H9 (cell line): ENCODE measurements around the gene NDUFC2. TPM values are rescaled to one million over a fixed set of nuclear protein-coding genes. Genes with fewer than 3 reads are reported as not detected.

Experiments used
- DNase-seq: peaks from one replicate; pipeline ENCODE4 v3.0.0-alpha.2; 2017
- H2AFZ ChIP-seq: one replicate; pipeline ENCODE4 v1.6.1; 2013; ENCODE audit warnings: mild to moderate bottlenecking, low read length, control low read depth, moderate library complexity
- H2AK5ac ChIP-seq: 2 replicates; pipeline ENCODE4 v1.6.1; 2013; ENCODE audit warnings: low read length, control low read depth, mixed read lengths; ENCODE audit not compliant: insufficient read length
- H2BK120ac ChIP-seq: one replicate; pipeline ENCODE4 v1.6.1; 2013; ENCODE audit warnings: low read depth, mild to moderate bottlenecking, low read length, control low read depth, inconsistent platforms; ENCODE audit not compliant: poor library complexity, severe bottlenecking
- H2BK12ac ChIP-seq: 2 replicates; pipeline ENCODE4 v1.6.1; 2013; ENCODE audit warnings: low read length, control low read depth, mixed read lengths, low read depth; ENCODE audit not compliant: insufficient read length
- H2BK15ac ChIP-seq: 2 replicates; pipeline ENCODE4 v1.6.1; 2013; ENCODE audit warnings: low read depth, low read length, control low read depth
- H2BK20ac ChIP-seq: one replicate; pipeline ENCODE4 v1.6.1; 2013; ENCODE audit warnings: low read depth, mild to moderate bottlenecking, low read length, control low read depth, inconsistent platforms; ENCODE audit not compliant: poor library complexity, severe bottlenecking
- H2BK5ac ChIP-seq: 2 replicates; pipeline ENCODE4 v1.6.1; 2013; ENCODE audit warnings: low read length, control low read depth, mixed read lengths; ENCODE audit not compliant: insufficient read length
- H3K14ac ChIP-seq: 2 replicates; pipeline ENCODE4 v1.6.1; 2013; ENCODE audit warnings: low read length, control low read depth; ENCODE audit not compliant: insufficient read depth
- H3K18ac ChIP-seq: 2 replicates; pipeline ENCODE4 v1.6.1; 2013; ENCODE audit warnings: low read depth, mild to moderate bottlenecking, mixed read lengths, low read length, control low read depth; ENCODE audit not compliant: insufficient read length
- H3K23ac ChIP-seq: 2 replicates; pipeline ENCODE4 v1.6.1; 2013; ENCODE audit warnings: low read length, control low read depth, mixed read lengths, low read depth; ENCODE audit not compliant: insufficient read length
- H3K23me2 ChIP-seq: 2 replicates; pipeline ENCODE4 v1.6.1; 2013; ENCODE audit warnings: low read depth, mild to moderate bottlenecking, mixed read lengths, low read length, control low read depth; ENCODE audit not compliant: insufficient read length, poor library complexity, severe bottlenecking
- H3K27ac ChIP-seq: 2 replicates; pipeline ENCODE4 v1.5.1; 2013; ENCODE audit warnings: low read length, control low read depth, mixed read lengths, low read depth; ENCODE audit not compliant: insufficient read length
- H3K27me3 ChIP-seq: 2 replicates; pipeline ENCODE4 v1.6.1; 2013; ENCODE audit warnings: low read length, control low read depth, inconsistent platforms; ENCODE audit not compliant: insufficient read depth
- H3K4ac ChIP-seq: 2 replicates; pipeline ENCODE4 v1.6.1; 2013; ENCODE audit warnings: low read depth, mild to moderate bottlenecking, control low read depth, inconsistent platforms, low read length, moderate library complexity
- H3K4me1 ChIP-seq: 2 replicates; pipeline ENCODE4 v1.6.1; 2013; ENCODE audit warnings: low read length, control low read depth, inconsistent platforms; ENCODE audit not compliant: insufficient read depth
- H3K4me2 ChIP-seq: 2 replicates; pipeline ENCODE4 v1.6.1; 2013; ENCODE audit warnings: low read length, control low read depth, mixed read lengths; ENCODE audit not compliant: insufficient read length, insufficient read depth
- H3K56ac ChIP-seq: 2 replicates; pipeline ENCODE4 v1.6.1; 2013; ENCODE audit warnings: low read depth, mild to moderate bottlenecking, mixed read lengths, low read length, control low read depth; ENCODE audit not compliant: insufficient read length
- H3K79me1 ChIP-seq: 2 replicates; pipeline ENCODE4 v1.6.1; 2013; ENCODE audit warnings: low read depth, mild to moderate bottlenecking, moderate library complexity, low read length, control low read depth, inconsistent platforms; ENCODE audit not compliant: insufficient read depth, poor library complexity, severe bottlenecking
- H3K79me2 ChIP-seq: 2 replicates; pipeline ENCODE4 v1.6.1; 2013; ENCODE audit warnings: low read length, control low read depth, inconsistent platforms; ENCODE audit not compliant: insufficient read depth
- H3K9ac ChIP-seq: 2 replicates; pipeline ENCODE4 v1.6.1; 2013; ENCODE audit warnings: low read length, control low read depth, mixed read lengths; ENCODE audit not compliant: insufficient read length; ENCODE audit errors: extremely low read depth
- H3K9me3 ChIP-seq: one replicate; pipeline ENCODE4 v1.6.1; 2013; ENCODE audit warnings: low read depth, low read length, inconsistent platforms; ENCODE audit not compliant: control insufficient read depth
- H3T11ph ChIP-seq: one replicate; pipeline ENCODE4 v1.6.1; 2013; ENCODE audit warnings: mild to moderate bottlenecking, low read length, control low read depth, inconsistent platforms
- H4K20me1 ChIP-seq: one replicate; pipeline ENCODE4 v1.6.1; 2013; ENCODE audit not compliant: control insufficient read depth, insufficient read length, insufficient read depth
- H4K5ac ChIP-seq: 2 replicates; pipeline ENCODE4 v1.6.1; 2013; ENCODE audit warnings: low read depth, mild to moderate bottlenecking, mixed read lengths, low read length, control low read depth; ENCODE audit not compliant: insufficient read length
- H4K8ac ChIP-seq: replicated peaks from 2 replicates; pipeline ENCODE4 v1.6.1; 2013; ENCODE audit warnings: low read length, control low read depth, mixed read lengths, low read depth; ENCODE audit not compliant: insufficient read length
- H4K91ac ChIP-seq: 2 replicates; pipeline ENCODE4 v1.6.1; 2013; ENCODE audit warnings: low read depth, mild to moderate bottlenecking, moderate library complexity, mixed read lengths, low read length, control low read depth; ENCODE audit not compliant: insufficient read length
- H3K27ac Mint-ChIP-seq, 3 experiments: 2 replicates in 2 of 3; 3 replicates in 1 of 3; pipeline ENCODE4 v1.8.0; 2020 to 2021; ENCODE audit warnings: mixed read lengths in 3 of 3, mild to moderate bottlenecking in 1 of 3, moderate library complexity in 1 of 3
- H3K27me3 Mint-ChIP-seq: 2 replicates; pipeline ENCODE4 v1.8.0; 2021; ENCODE audit warnings: low read depth, mild to moderate bottlenecking, moderate library complexity, mixed read lengths
- H3K36me3 Mint-ChIP-seq, 3 experiments: 2 replicates in 2 of 3; 3 replicates in 1 of 3; pipeline ENCODE4 v1.8.0; 2020 to 2021; ENCODE audit warnings: low read depth in 3 of 3, mixed read lengths in 3 of 3; ENCODE audit not compliant: insufficient read depth in 1 of 3
- H3K4me1 Mint-ChIP-seq, 2 experiments: 2 replicates each; pipeline ENCODE4 v1.8.0; 2020; ENCODE audit warnings: mixed read lengths in 2 of 2
- H3K4me3 Mint-ChIP-seq, 2 experiments: 2 replicates in 1 of 2; 3 replicates in 1 of 2; pipeline ENCODE4 v1.8.0; 2020 to 2021; ENCODE audit warnings: mild to moderate bottlenecking in 2 of 2, mixed read lengths in 2 of 2, moderate library complexity in 1 of 2
- H3K9me3 Mint-ChIP-seq, 2 experiments: 2 replicates in 1 of 2; 3 replicates in 1 of 2; pipeline ENCODE4 v1.8.0; 2020; ENCODE audit warnings: mild to moderate bottlenecking in 2 of 2, mixed read lengths in 2 of 2, moderate library complexity in 1 of 2
- CTCF ChIP-seq: fragments of 200-600 bp; sonication (generic); conservative IDR thresholded peaks from 3 replicates; pipeline ENCODE4 v1.8.0; 2021; ENCODE audit warnings: antibody characterized with exemption, mild to moderate bottlenecking
- WGBS: extraction: QIAGEN DNeasy Blood & Tissue Kit; methylation state at CpG from one replicate; pipeline ENCODE4 v1.1.7; 2013; ENCODE audit warnings: missing lambda C conversion rate, low lambda C conversion rate, mixed read lengths; ENCODE audit not compliant: insufficient read length; ENCODE audit errors: extremely low coverage; 5-methylcytosine and 5-hydroxymethylcytosine counted together
- total RNA-seq: library from RNA; stranded (reverse); gene quantifications from 2 replicates; pipeline ENCODE4 v1.2.1, GENCODE V29; 2021

NDUFC2 gene
- total RNA-seq, 1 experiment from 2014 or later = 247 TPM

DNA sequence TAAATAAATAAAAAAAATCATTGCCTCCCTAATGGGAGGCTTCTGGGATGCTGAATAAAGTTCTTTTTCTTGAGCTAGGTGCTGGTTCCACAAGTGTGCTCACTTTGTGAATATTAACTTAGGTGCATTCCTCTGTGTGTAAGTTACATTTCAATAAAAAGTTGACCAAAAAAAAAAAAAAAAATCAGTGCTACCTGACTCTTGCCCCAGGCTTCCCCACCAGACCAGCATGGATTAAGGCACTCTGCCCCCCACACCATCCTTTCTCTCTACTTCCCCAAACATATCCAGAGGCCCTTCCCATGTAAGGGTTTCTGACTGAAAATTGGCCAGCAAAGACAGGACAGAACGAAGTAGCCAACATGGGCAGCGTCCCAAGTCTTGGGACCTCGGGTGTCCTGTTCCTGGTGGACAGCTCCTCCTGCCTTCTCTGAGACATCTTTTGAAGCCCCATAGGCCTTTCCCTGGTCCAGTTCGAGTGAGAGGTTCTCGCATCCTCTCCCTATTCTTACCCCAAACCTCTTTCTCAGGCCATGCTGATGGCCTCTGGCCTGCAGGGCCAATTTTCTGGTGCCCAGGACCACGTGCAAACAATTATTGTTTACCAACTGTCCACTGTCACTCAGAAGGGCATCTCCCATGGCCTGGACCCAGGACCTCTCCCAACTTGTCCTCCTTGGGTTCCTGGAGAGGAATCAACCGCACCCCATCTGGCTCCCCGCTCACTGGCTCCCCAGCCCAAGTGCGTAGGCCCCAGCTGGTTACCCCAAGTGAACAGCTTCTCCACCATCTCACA lies 41.6 kb downstream of the NDUFC2 start:
- no peak overlapping the region for H3K18ac ChIP-seq
- H3K9me3 Mint-ChIP-seq = no peaks in the 10 kb centered on the region; a peak in 1 of 5 replicates
- no peak overlapping the region for H2BK20ac ChIP-seq
- H3T11ph ChIP-seq = no peak overlapping the region
- H2BK15ac ChIP-seq = no peak overlapping the region
- no peak overlapping the region; a peak in 1 of 7 replicates for H3K27ac Mint-ChIP-seq
- no peaks in the 10 kb centered on the region for H3K79me1 ChIP-seq
- no peaks in the 10 kb centered on the region for H3K79me2 ChIP-seq
- H4K8ac ChIP-seq = no peak overlapping the region
- no peak overlapping the region for H2BK120ac ChIP-seq
- H3K4me1 ChIP-seq = no peaks in the 10 kb centered on the region
- no peak overlapping the region for H3K4ac ChIP-seq
- H3K56ac ChIP-seq = no peak overlapping the region
- no peaks in the 10 kb centered on the region for H3K9me3 ChIP-seq
- no peak overlapping the region for H3K4me3 Mint-ChIP-seq
- H3K36me3 Mint-ChIP-seq = no peaks in the 10 kb centered on the region
- no peaks in the 10 kb centered on the region for H3K27me3 Mint-ChIP-seq
- H3K4me2 ChIP-seq = no peak overlapping the region
- H2AK5ac ChIP-seq = no peak overlapping the region
- no peak for TF ChIP-seq CTCF
- H2AFZ ChIP-seq = no peak overlapping the region
- H4K20me1 ChIP-seq = no peaks in the 10 kb centered on the region
- no peak overlapping the region for H3K14ac ChIP-seq
- no peak overlapping the region for H2BK5ac ChIP-seq
- no peak for DNase-seq
- H3K23me2 ChIP-seq = peaks cover 2% of the 10 kb centered on the region
- no peak overlapping the region for H4K5ac ChIP-seq
- peaks cover 13 to 24% of the 10 kb centered on the region in 2 experiments for H3K4me1 Mint-ChIP-seq
- no peaks in the 10 kb centered on the region for H3K27me3 ChIP-seq
- H2BK12ac ChIP-seq = no peak overlapping the region
- H4K91ac ChIP-seq = no peak overlapping the region
- H3K23ac ChIP-seq = no peak overlapping the region
- no CpG with 5 or more reads among the region's 9 CpGs for WGBS
- H3K9ac ChIP-seq = no peak overlapping the region
- no peak overlapping the region for H3K27ac ChIP-seq
